ENCODE results near the gene CCDC172. TPM values are rescaled to one million over a fixed set of nuclear protein-coding genes. Genes with fewer than 3 reads are reported as not detected.

The CCDC172 gene
- polyA plus RNA-seq, 2 of the 4 experiments (the other 2 are of a cell fraction), result not detected

- POLR2A ChIA-PET, result no interaction called here
- Histone ChIP-seq H3K4me2 (no peak overlapping the region), H3K27ac (no peak overlapping the region), H3K4me3 (no peak overlapping the region), H3K4me1 (no peaks in the 10 kb centered on the region), H3K9me3 (no peaks in the 10 kb centered on the region)
- CTCF ChIA-PET, result no interaction called here
- 13% methylated on average over 1 of the region's 1 CpG for WGBS (ENCODE audit: missing lambda C conversion rate)
- no peak for ATAC-seq
- no peak for TF ChIP-seq FOSB (CRISPR knock-in tag; IDR thresholded peaks at IDR 0.05)
- DNase-seq (ENCODE audit: low read depth in 1 of 2, low spot score in 1 of 2), result no peak
- no peak for FAIRE-seq
Observed at GRCh38 chr10:116418389-116418788, 94.1 kb downstream of the CCDC172 start.

- H3K4me1 ChIP-seq, result no peaks in the 10 kb centered on the region
- CTCF ChIA-PET, result no interaction called here
Observed at GRCh38 chr10:116421815-116422214, 97.6 kb downstream of the CCDC172 start.

GRCh38 chr10:116427671-116428070, 103.4 kb downstream of the CCDC172 start, which contains the start of gene PNLIPRP3:
PNLIPRP3 (plus strand) TSS chr10:116427847; CDS start chr10:116428013, 166 bp downstream.
- Histone ChIP-seq H3K27ac (no peak within 1 kb of the TSS), H3K4me1 (no peaks in the 10 kb centered on the region), H3K4me2 (no peak within 1 kb of the TSS), H3K4me3 (no peak within 1 kb of the TSS), H3K9me3 (no peaks in the 10 kb centered on the region)
- TF ChIP-seq NR3C1 (IDR thresholded peaks at IDR 0.05) (no peak), POLR2AphosphoS2 (conservative IDR thresholded peaks at IDR 0.05; ENCODE audit: low read length) (no peak), HDAC2 (IDR thresholded peaks at IDR 0.05) (no peak), BCL3 (IDR thresholded peaks at IDR 0.05) (no peak), KDM1A (IDR thresholded peaks at IDR 0.05; ENCODE audit: low read depth) (no peak), REST (IDR thresholded peaks at IDR 0.05) (no peak), HOXA7 (CRISPR knock-in tag; IDR thresholded peaks at IDR 0.05) (no peak), SMC3 (IDR thresholded peaks at IDR 0.05) (no peak), E2F6 (IDR thresholded peaks at IDR 0.05; ENCODE audit: borderline replicate concordance, low read depth) (no peak), TFCP2L1 (CRISPR knock-in tag; IDR thresholded peaks at IDR 0.05) (no peak), MAZ (IDR thresholded peaks at IDR 0.05; ENCODE audit: borderline replicate concordance, low read depth, low read length) (no peak), EHMT2 (IDR thresholded peaks at IDR 0.05; ENCODE audit: low read depth) (no peak), RNF2 (IDR thresholded peaks at IDR 0.05; ENCODE audit: borderline replicate concordance, low read depth) (no peak), CBX8 (IDR thresholded peaks at IDR 0.05) (no peak), SREBF2 (IDR thresholded peaks at IDR 0.05) (no peak), HMGXB4 (CRISPR knock-in tag; IDR thresholded peaks at IDR 0.05; ENCODE audit: borderline replicate concordance) (no peak)
- WGBS (ENCODE audit: missing lambda C conversion rate), result 1% methylated on average over 2 of the region's 2 CpGs
- DNase-seq (ENCODE audit: low read depth in 1 of 2, low spot score in 1 of 2) (no peak), FAIRE-seq (no peak), ATAC-seq (no peak)
- ChIA-PET CTCF (interaction anchor here (0.8 kb wide), 1 partner anchor 17 kb away, joined by 3 read pairs; no protein-coding TSS in a partner anchor), POLR2A (no interaction called here)

More at GRCh38 chr10:116421815-116422214, 97.6 kb downstream of the CCDC172 start:
- H3K9me3 ChIP-seq, result no peaks in the 10 kb centered on the region
- FAIRE-seq, result no peak
- TF ChIP-seq SREBF2 (IDR thresholded peaks at IDR 0.05) (no peak), HEYL (CRISPR knock-in tag; IDR thresholded peaks at IDR 0.05) (no peak), KDM5A (IDR thresholded peaks at IDR 0.05) (no peak), BCL3 (IDR thresholded peaks at IDR 0.05) (no peak), NPAS2 (CRISPR knock-in tag; IDR thresholded peaks at IDR 0.05; ENCODE audit: borderline replicate concordance) (no peak), BHLHE40 (IDR thresholded peaks at IDR 0.05; ENCODE audit: low read depth, low read length) (no peak), ESRRA (IDR thresholded peaks at IDR 0.05; ENCODE audit: borderline replicate concordance, low read length) (no peak), HOXB5 (CRISPR knock-in tag; IDR thresholded peaks at IDR 0.05) (no peak), NR3C1 (IDR thresholded peaks at IDR 0.05) (no peak), EP300 (IDR thresholded peaks at IDR 0.05) (no peak), EHF (CRISPR knock-in tag; IDR thresholded peaks at IDR 0.05) (no peak), EHMT2 (IDR thresholded peaks at IDR 0.05; ENCODE audit: low read depth) (no peak), ATOH8 (CRISPR knock-in tag; IDR thresholded peaks at IDR 0.05; ENCODE audit: low read depth) (no peak), ZNF302 (CRISPR knock-in tag; IDR thresholded peaks at IDR 0.05) (no peak)
- H3K27ac ChIP-seq, result no peak overlapping the region
- H3K4me3 ChIP-seq, result no peak overlapping the region
- ATAC-seq, result no peak
- DNase-seq (ENCODE audit: low read depth in 1 of 2, low spot score in 1 of 2), result no peak
- POLR2A ChIA-PET, result no interaction called here
- WGBS (ENCODE audit: missing lambda C conversion rate), result 23% methylated on average over 1 of the region's 1 CpG
- no peak overlapping the region for H3K4me2 ChIP-seq
